Activated CD4-positive, alpha-beta T cell treated with anti-CD3 and anti-CD28 coated beads for 4 hours (primary cell): Measurements from ENCODE around the gene RENBP.

ENCODE experiments used
- DNase-seq, 2 donors: peaks; one replicate each; pipeline ENCODE4 v3.0.0-alpha.2; 2020

Gene RENBP

GRCh38 chrX:153911798-153912197, 32.6 kb downstream of the RENBP start:
- no peak for DNase-seq

GRCh38 chrX:153910446-153910845, 34.0 kb downstream of the RENBP start:
- DNase-seq, result no peak

- DNase-seq, result no peak
These were observed 34.5 kb downstream of the RENBP start for GRCh38 chrX:153909980-153910360.

GRCh38 chrX:153909024-153909979, 35.1 kb downstream of the RENBP start:
- DNase-seq, result no peak

- no peak for DNase-seq
These were observed 36.1 kb downstream of the RENBP start for GRCh38 chrX:153908219-153908860.

GRCh38 chrX:153907456-153907855, 37.0 kb downstream of the RENBP start:
- no peak for DNase-seq

GRCh38 chrX:153906126-153906917, 38.1 kb downstream of the RENBP start:
- DNase-seq, result no peak

GRCh38 chrX:153905481-153906095, 38.9 kb downstream of the RENBP start:
- no peak for DNase-seq

- DNase-seq, result no peak
These were observed 40.2 kb downstream of the RENBP start, which contains the start of gene AVPR2 for GRCh38 chrX:153903991-153904957. TSS of gene AVPR2 (plus strand) at chrX:153904673. CDS start at chrX:153905146, 473 bp downstream.

GRCh38 chrX:153903238-153903980, 41.0 kb downstream of the RENBP start:
- DNase-seq, result no peak

GRCh38 chrX:153902385-153902784, 42.1 kb downstream of the RENBP start:
- no peak for DNase-seq

GRCh38 chrX:153901753-153902140, 42.7 kb downstream of the RENBP start:
- no peak for DNase-seq

- peak; percentile 53 to 61 for DNase-seq
These were observed 43.4 kb downstream of the RENBP start for GRCh38 chrX:153900831-153901752.

- no peak for DNase-seq
These were observed 46.5 kb downstream of the RENBP start for GRCh38 chrX:153897899-153898298.

GRCh38 chrX:153889123-153889522, 55.3 kb downstream of the RENBP start:
- no peak for DNase-seq

GRCh38 chrX:153888344-153888743, 56.1 kb downstream of the RENBP start:
- DNase-seq, result no peak

- no peak for DNase-seq
These were observed 57.1 kb downstream of the RENBP start for GRCh38 chrX:153887385-153887784.

- DNase-seq, result no peak
These were observed 57.5 kb downstream of the RENBP start for GRCh38 chrX:153886915-153887314.
